SH-SY5Y (cell line): ENCODE results near the gene COX6A1.

Experiments used
- GATA2 ChIP-seq: IDR thresholded peaks from 2 replicates; pipeline ENCODE4 v1.6.1; 2011; ENCODE audit warnings: mild to moderate bottlenecking, low read depth, low read length
- GATA3 ChIP-seq: IDR thresholded peaks from 2 replicates; pipeline ENCODE4 v1.6.1; 2011; ENCODE audit warnings: low read depth, mild to moderate bottlenecking, low read length, moderate library complexity

DNA sequence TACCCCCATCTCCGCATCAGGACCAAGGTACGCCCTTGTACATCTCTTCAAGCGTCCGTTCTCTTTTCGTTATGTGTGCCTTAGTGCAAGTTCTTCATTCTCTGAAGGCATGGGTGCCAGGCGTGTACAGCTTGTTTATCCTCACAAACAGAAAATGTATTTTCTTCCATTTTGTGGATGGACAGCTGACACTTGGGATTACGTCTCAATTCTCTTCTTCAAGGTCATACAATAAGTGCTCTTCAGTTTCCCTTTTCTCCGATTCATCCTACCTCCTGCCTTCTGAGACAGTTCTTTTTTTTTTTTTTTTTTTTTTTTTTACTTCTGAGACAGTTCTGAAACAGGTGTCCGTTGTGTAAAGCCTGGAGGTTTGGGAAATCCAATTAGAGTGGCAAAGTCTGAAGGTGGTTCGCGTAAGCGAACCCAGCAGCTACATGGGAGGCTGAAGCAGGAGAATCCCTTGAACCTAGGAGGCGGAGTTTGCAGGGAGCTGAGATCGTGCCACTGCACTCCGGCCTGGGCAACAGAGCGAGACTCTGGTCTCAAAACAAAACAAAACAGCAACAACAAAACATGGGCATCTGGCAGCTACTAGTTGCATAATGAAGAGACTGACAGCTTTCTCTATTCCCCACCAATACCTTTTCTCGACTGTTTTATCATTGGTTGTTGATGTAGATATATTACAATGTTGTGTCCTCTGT lies 734 bp downstream of the COX6A1 start:
- no peak for TF ChIP-seq GATA3
- no peak for TF ChIP-seq GATA2
